NT2/D1 (cell line): ENCODE results near the gene ZNF324.

Source experiments
- SUZ12 ChIP-seq: IDR thresholded peaks from 2 replicates; pipeline ENCODE4 v1.6.1; 2011; ENCODE audit not compliant: insufficient read length, insufficient read depth; ENCODE audit errors: extremely low read depth
- YY1 ChIP-seq: IDR thresholded peaks from 2 replicates; pipeline ENCODE4 v1.6.1; 2011; ENCODE audit not compliant: insufficient read length, insufficient read depth
- ZNF274 ChIP-seq: IDR thresholded peaks from 2 replicates; pipeline ENCODE4 v1.6.1; 2011; ENCODE audit warnings: mild to moderate bottlenecking, low read depth, low read length

DNA sequence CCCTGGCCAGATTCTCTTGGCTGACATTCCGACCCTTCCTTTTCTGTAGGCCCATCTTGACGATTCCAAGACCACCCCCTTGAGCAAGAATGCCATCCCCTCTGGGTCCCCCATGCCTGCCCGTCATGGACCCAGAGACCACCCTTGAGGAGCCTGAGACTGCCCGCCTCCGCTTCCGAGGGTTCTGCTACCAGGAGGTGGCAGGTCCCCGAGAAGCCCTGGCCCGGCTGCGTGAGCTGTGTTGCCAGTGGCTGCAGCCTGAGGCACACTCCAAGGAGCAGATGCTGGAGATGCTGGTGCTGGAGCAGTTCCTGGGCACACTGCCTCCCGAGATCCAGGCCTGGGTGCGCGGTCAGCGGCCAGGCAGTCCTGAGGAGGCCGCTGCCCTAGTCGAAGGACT lies 10.2 kb downstream of the ZNF324 start:
- TF ChIP-seq ZNF274 (no peak), SUZ12 (no peak), YY1 (no peak)
